ENCODE data around the gene ZNF736.
"Not testable (repeated sequence)": the region's sequence is repeated elsewhere in the genome, so short reads cannot be mapped to it uniquely, and the experiment has no call there.

ZNF736 gene

DNA sequence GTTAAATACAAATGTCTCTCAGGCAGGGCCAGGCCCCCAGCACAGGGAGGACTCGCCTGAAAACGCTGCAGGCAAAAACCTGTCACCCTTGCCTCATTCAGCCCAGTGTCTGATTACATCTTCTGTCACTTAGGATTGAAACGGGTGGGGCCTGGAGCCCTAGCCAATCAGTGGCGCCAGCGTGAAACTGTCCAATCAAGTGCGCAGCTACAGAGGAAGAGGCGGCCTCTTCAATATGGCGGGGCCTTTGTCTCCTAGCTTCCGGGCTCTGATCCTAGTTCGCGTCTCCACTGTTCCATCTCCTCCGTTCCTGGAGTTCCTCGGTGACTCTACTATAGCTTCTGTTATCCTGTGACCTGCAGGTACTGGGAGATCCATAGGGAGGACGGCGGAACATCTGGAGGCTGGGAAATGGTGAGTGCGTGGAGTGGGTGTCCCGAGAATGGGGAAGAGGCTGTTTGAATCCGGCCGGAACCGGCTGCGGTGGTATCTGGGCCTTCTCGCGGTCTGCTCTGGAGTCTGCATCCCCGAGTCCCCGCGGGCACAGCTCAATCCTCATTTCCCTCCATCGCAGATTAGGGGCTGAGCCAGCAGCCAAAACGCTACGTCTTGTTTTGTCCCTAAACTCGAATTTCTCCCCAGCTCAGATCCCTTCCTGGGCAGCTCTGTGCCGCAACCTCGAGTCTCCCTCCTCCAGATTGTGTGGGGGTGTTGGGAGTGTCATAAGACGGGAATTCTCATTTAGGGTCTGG lies at the start of gene ZNF736:
Gene ZNF736 (plus strand): TSS at position 222 of the 752 bp plus-strand sequence. CDS start 190 bp downstream, at position 412.
- DNase-seq, result no peak

DNA sequence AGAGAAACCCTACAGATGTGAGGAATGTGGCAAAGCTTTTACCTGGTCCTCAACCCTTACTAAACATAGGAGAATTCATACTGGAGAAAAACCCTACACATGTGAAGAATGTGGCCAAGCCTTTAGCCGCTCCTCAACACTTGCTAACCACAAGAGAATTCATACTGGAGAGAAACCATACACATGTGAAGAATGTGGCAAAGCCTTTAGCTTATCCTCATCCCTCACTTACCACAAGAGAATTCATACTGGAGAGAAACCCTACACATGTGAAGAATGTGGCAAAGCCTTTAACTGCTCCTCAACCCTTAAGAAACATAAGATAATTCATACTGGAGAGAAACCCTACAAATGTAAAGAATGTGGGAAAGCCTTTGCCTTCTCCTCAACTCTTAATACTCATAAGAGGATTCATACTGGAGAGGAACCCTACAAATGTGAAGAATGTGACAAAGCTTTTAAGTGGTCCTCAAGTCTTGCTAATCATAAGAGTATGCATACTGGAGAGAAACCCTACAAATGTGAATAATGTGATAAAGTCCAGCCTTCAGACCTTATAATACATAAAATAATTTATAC lies 47.3 kb upstream of the ZNF736 start:
- no peak for DNase-seq

DNA sequence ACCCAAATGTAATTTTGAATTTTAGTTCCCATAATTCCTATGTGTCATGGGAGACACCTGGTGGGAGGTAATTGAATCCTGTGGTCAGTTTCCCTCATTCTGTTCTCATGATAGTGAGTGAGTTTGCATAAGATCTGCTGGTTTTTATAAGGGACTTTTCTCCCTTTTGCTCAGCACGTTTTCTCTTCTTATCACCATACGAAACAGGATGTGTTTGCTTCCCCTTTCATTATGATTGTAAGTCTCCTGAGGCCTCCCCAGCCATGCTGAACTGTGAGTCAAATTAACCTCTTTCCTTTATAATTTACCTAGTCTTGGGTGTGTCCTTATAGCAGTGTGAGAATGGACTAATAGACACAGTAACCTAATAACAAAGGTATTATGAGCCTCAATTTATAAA lies 36.1 kb upstream of the ZNF736 start:
- no peak for DNase-seq

DNA sequence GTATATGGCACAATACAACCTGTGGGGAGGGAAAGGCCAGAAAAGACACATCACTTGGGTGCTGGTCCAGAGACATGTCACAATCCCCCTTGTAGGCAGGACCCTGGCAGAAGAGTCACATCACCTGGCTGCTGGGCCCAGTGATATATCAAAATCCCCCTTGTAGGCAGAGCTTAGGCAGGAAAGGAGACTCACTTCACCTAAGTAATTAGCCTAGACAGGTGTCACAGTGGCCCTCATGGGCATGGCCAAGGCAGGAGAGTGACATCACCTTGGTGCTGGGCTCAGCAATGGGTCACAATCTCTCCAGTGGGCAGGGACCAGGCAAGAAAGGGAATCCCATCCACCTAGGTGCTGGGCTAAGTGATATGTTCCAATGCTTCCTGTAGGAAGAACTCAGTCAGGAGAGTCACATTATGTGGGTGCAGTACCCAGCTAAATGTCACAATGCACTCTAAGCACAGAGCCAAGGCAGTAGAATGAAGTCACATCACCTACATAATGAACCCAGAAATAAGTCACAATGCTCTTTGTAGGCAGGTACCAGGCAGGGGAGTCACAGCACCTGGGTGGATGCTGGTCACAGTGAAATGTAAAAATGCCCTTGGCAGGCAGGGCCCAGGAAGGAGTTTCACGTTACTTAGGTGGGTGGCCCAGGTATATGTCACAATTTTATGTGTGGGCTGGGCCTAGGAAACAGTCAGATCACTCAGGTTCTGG lies 18.9 kb upstream of the ZNF736 start:
- no peak for DNase-seq

DNA sequence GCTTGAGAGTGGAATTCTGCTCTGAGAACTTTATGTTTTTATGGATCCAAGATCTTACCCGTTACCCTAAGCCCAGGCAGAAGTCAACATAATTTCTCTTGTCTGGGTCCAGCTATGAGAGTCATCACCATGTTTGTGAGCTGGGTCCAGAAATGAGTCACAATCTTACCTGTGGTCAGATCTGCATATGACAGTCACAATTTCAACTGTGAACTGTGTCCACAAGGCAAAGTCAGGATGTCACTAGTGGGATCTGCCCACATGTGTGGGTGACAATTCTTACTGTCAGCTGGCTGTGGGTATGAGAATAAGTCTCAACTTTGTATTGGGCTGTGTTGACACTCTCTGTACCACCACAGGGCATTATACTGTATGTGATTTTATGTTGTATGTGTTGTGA lies 16.3 kb upstream of the ZNF736 start:
- DNase-seq, result not testable (repeated sequence)

DNA sequence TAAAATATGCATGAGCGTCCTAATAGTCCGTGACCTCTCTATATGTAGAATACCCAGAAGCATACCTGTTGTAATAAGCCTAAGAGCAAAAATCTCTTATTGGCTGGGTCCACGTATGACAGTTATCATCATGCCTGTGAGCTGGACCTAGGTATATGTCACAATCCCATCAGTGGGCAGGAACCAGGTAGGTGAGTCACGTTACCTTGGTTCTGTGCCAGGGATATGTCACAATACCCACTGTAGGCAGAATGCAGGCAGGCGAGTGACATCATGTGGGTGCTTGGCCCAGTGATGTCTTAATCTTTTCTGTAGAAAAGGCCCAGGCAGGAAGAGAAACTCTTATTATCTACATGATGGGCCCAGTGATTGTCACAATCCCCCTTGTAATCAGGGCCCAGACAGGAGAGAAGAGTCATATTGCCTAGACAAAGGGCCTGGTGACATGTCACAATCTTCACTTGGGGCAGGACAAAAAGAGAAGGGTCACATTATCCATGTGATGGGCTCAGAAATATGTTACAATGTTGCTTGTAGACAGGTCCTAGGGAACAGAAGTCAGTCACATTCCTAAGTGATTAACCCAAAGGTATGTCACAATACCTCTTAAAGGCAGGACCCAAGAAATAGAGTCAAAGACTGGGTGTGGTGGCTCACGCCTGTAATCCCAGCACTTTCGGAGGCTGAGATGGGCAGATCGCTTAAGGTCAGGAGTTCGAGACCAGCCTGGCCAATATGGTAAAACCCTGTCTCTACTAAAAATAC lies 12.9 kb upstream of the ZNF736 start:
- no peak for DNase-seq

DNA sequence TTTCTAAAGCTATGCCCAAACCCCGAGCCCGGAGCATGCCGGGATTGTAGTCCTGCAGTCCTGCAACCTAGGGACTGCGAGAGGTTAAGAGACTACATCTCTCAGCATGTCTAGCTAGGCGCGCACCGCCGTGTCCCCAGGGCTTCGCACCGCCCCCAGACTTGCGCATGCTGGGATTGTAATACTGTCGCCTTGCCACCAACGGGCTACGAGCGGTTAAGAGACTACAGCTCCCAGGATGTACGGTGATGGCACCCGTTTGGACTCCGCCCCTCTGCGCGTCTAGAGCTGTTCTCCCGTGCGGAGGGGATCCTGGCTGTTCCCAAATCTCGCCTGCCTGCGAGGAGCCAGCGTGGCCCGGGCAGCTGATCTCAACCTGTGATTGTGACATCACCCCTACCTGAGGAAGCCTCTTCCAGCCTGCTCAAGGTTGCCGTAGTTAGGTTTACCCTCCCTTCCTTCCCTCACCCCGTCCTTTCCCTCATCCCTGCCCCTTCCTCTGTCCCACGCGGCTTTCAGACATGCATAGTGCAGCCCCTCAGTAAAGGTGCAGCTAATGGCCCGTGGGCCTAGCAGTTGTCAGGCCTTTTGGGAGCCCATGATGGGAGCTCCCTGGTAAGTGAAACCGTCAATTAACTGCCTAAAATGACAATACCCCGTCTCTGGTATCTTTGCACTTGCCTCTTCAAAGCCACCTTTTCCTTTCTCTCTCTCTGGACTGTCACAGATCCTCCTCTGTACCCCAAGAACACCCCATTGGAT lies 6.3 kb upstream of the ZNF736 start:
- no peak for DNase-seq

DNA sequence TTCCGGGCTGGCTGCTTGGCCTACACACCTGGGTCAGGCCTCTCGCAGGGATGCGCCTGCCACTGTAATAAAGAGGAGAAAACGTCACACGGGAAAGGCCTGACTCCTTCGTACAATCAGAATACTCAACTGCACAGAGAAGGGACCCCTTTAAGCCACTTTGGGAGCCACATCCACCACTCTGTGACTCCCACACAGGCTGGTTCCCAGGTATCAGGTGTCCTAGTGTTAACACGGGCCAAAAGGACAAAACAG lies 5.8 kb upstream of the ZNF736 start:
- no peak for DNase-seq

DNA sequence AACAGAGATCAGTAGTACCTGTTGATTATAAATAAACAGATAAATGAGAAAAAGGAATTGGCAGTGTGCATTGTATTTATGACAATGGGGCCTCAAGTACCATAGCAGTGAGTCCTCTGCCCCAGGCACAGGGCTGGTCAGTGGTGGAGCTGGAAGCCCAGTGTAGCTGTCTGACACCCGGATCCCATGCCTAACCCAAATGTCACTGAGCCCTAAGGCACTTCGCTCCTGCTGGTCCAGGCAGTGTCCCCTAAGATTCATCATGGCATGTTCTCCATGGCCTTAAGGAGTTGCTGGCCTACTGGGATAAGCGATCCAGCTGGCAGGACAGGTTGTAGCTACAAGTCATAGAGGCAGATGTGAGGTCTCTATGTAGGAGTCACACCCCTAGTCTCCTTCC lies 3.3 kb upstream of the ZNF736 start:
- DNase-seq, result no peak

DNA sequence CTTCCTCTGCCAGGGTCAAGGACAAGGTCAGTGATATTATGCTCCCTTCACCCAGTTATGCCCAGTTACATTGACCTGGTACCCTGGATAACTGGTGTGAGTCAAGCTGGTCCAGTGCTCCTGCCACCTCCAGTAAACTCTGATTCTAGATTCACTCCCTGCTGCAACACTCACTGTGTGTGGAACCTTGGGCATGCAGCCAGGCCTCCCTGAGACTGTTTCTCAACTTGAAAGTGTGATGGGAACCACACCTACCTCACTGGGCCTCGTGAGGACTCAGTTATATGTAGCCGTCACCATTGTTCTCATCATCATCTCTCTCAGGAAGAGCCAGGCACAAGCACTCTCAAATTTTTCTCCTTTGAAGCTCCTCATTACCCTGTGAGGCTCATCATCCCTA lies 935 bp upstream of the ZNF736 start:
- DNase-seq, result no peak

DNA sequence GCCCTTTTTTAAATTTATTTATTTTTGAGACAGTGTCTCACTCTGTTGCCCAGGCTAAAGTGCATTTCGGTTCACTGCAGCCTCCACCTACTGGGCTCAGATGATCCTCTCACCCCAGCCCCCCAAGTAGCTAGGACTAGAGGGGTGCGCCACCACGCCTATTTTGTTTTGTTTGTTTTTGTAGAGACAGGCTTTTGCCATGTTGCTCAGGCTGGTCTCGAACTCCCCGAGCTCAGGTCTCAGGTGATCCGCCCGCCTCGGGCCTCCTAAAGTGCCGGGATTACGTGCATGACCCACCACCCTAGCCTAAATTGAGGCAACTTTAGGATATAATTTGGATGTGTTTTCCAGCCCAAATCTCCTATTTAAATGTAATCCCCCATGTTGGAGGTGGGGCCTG lies 805 bp downstream of the ZNF736 start:
- no peak for DNase-seq

DNA sequence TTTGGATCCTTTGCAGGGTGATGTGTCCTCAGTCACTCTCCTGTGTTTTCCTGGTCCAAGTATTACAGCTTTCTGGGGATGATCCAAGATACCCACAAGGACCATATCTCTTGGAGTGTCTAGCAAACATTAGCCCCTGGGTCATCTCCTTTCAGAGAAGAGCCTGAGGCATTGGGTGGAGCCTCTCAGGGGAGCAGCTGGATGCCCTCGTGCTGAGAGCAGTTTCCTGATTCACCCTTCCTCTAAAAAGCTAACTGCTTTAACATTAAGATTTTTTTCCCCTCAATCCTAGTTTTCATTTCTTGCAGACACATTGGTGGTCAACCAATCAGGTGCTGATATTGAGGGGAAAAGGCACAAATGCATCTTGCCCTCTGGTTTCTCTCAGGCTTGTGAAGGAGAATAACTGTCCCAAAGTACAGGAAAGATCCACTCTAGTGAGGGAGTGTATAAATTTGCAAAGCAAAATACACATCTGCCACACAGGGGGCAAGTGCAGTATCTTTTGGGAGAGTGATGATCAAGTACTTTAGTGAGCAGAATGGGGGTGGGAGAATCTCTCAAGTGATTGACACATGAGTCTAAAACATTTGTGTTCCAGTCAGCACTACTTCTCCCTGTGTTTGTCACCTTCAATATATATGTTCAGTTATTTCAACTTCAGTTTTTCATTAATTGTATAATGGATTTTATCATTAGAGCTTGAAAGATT lies 2.4 kb downstream of the ZNF736 start:
- not testable (repeated sequence) for DNase-seq

DNA sequence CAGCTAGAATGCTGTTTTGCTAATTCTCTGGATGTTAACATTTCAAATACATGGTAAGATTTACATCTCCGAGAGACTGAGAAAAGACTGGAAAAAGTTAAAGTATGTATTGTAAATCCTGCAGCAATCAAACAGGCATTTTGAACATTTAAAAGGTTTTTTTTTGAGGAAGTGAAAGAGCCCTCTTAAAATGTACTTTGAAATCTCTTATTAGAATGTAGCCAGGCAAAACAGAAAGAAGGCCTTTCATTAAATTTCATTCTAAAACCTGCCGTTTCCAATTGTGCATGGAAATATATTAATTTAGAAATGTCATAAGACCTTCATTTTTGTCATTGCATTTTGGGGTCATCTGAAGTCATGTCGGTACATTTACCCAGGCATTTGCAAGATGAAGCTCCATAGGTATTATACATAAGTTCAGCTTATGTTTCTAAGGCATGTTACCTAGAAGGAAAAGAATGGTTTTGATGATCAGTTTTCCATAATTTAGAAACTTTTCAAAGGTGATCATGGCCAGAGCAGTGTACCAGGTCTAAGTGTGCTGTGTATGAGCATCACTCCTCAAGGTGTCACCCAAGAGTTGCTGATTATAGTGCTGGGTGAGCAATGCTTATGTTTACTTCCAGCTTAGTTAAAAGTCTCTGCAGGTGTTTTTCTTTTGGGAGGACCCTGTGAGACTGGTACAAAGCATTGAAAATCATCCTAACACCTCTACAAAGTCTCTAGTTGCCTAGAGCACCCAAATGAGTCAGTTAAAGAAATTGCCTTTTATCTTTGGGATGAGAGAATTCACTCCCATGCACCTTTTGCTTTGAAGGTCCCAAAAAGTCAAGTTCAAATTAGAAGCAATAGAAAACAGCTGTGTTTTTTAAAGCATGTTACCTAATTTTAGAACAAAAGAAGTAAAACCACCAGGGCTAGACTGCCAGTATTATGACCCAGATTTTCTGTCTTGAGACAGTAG lies 7.1 kb downstream of the ZNF736 start:
- no peak for DNase-seq

DNA sequence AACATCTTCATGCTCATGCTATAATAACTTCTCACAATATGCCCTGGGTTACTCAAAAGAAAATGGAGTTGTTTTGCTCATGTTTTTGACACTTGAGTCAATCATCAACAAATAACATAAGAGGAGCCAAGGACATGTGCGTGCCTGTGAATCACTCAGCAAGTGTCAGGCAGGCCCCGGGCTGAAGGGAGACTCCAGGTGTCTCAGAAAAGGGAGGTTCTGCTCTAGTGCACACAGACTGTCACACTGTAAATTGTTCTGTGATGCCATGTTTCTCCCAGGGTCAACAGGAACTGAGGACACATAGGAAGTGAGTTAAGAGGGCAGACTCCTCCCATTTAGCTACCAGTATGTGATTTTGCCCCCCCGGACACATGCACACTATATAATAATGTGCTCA lies 10.4 kb downstream of the ZNF736 start:
- not testable (repeated sequence) for DNase-seq

DNA sequence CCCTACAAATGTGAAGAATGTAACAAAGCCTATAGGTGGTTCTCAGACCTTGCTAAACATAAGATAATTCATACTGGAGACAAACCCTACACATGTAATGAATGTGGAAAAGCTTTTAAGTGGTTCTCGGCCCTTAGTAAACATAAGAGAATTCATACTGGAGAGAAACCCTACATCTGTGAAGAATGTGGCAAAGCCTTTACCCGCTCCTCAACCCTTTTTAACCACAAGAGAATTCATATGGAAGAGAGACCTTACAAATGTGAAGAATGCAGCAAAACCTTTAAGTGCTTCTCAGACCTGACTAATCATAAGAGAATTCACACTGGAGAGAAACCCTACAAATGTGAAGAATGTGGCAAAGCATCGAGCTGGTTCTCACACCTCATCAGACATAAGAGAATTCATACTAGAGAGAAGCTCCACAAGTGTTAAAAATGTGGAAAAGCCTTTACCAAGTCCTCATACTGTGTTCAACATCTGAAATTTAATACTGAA lies 35.0 kb downstream of the ZNF736 start:
- not testable (repeated sequence) for DNase-seq

DNA sequence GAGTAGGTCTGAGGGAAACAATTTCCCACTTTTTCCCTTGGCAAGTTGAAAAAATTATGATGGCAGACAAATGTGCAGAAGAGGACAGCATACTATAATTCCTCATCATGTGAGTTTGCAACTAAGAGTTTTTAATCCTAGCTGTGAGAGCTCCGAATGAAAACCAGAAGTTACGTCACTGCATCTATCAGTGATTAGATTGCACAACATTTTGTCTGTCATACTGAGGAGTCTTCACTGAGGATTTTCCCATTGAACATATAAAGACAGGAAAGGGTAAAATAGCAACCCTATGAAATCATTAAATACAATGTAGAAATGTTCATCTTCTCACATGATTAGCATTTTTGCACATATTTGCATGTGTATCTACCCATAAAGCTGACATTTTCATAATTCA lies 45.8 kb downstream of the ZNF736 start:
- no peak for DNase-seq

DNA sequence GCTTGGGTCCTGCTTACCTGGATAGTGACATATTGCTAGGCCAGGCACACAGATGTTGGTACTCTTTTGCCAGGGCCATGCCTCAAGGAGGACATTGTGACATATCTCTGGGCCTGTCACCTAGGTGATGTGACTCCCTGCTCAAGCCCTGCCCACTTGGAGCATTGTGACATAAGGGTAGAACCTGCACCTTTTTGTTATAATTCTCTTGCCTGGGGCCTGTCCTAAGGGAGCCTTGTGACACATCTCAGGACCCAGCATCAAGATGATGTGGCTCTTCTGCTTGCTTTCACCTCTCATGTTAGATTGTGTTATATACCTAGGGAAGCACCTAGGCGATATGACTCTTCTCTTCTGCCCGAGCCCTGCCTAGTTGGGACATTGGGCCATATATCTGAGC lies 57.4 kb downstream of the ZNF736 start:
- DNase-seq, result no peak

DNA sequence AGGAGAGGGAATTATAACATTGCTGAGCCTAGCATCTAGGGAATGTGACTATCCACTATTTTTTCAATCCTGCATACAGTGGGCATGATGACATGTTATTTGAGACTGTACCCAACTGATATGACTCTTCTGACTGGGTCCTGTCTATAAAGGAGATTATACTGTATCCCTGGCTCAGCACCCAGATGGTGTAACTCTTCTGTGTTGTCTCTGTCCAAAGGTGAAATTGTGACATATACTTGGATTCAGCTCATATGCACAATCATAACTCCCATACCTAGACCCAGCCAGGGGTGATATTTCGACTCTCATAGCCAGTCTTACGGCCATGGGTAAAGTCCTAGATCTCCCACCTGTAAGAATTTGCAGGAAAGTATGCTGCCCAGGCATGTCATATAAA lies 59.3 kb downstream of the ZNF736 start:
- no peak for DNase-seq

DNA sequence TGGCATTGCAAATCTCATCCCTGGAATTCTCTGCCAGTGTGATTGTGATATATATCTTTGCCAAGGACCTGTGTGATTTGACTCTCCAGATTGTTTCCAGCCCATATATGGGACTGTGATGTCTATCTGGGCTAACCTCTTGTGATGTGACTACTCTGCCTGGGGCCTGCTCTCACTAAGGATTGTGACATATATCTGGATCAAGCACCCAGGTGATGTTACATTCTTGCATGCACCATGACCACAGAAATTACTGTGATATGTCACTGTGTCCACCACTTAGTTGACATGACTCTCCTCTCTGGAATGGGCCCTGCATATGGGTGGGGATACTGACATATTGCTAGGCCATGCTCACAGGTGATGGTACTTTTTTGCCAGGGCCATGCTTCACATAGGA lies 86.6 kb downstream of the ZNF736 start:
- DNase-seq, result no peak
